Smooth muscle cell of the umbilical artery (primary cell): Measurements from ENCODE around the gene GRP. TPM values are rescaled to one million over a fixed set of nuclear protein-coding genes. Genes with fewer than 3 reads are reported as not detected.

ENCODE experiments used
- total RNA-seq: library from RNA; depleted of rRNA; stranded (reverse); fragments of >200 nt; gene quantifications from 2 replicates; pipeline ENCODE4 v1.2.3, GENCODE V29; 2014

Gene GRP
- total RNA-seq: not detected in 2 replicates

DNA sequence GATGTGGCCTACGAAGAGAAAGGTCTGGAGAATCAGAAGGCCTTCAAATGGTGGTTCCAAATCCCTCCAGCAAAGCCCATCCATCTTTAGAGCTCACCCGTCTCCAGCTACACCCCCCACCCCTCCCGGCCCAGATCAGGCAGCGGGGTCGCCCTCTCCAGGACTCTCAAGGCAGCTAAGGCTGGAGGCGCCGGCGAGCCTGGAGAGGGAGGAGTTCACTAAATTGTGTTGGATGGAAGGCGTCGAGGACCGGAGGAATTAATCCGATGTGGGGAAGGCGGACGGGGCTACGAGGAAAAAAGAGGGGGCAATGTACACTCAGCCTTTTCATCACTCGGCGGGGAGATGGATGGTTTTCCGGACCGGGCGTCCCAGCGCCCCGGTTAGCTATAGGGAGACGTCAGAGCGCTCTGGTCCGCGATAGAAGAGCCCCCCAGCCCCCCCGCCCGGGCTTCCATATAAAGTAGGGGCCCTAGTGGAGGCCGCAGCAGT lies at the start of gene GRP:
Gene GRP (plus strand): TSS at position 487 of the 492 bp plus-strand sequence. CDS start 108 bp downstream, outside the sequence.

DNA sequence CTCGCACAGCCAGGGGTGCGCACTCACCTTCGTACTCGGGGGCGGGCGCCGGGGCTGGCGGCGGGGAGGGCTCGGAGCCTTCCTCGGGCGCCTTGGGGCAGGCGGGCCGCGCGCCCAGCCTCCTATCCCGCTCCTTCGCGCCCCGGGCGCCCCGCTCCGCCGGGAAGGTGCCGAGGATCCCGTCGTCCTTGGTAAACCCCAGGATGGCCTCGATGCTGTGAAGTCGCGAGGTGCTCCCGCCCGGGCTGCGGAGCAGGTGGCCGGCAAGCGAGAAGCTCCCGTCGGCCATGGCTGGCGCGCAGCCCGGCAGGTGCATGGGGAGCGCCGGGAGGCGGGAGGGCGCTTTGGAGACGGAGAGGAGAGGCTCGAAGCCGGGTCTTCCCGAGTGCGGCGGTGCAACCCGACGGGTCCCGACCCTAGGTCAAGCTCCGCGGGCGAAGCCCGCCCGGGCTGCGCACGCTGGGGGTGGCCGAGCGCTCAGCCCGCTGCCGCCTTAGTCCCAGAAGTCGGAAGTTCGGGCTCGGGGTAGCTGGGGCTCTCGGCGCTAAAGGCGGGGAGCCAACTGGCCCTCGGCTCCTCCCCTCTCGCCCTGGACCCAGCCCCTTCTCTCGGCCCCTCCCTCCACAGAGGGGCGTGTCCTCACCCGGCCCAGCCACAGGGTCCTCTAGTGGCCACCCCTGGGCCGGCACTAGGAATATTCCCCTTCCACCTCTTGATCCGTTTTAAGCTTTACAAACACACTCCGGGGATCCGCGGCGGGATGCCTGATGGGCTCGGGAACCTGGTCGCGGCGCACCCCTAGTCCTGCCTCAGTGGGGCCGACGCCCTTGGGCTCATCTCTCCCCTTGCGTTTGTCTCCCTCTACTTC lies 53.2 kb downstream of the GRP start, which contains the start of gene RAX:
Gene RAX (minus strand): TSS at position 564 of the 868 bp plus-strand sequence. CDS start 248 bp downstream, at position 316.

Other genes starting within 250 kb of the GRP start
- 20.9 and 31.5 TPM in 2 replicates for gene SEC11C, start 80.3 kb upstream of the GRP start, total RNA-seq
- not detected in 2 replicates for gene RAX, start 53.3 kb downstream of the GRP start, total RNA-seq
- not detected in 2 replicates for gene CPLX4, start 98.5 kb downstream of the GRP start, total RNA-seq
- gene LMAN1, start 139.1 kb downstream of the GRP start, total RNA-seq: 419 and 570 TPM in 2 replicates